Endothelial cell of umbilical vein (primary cell): ENCODE data around the gene TAOK1. TPM values are rescaled to one million over a fixed set of nuclear protein-coding genes. Genes with fewer than 3 reads are reported as not detected.

Source experiments
- BruUV-seq: library from RNA; stranded (reverse); fragments of 400-500 nt; replicated peaks from 2 replicates; lab custom pipeline; 2021; lab: Mats Ljungman, UMichigan
- CTCF ChIA-PET: fragments of 300-600, 350-600 bp; sonication (Branson Sonifier 250); formaldehyde crosslinking; loops from one replicate; lab custom pipeline; 2021; ENCODE audit warnings: antibody characterized with exemption, inconsistent platforms; lab: Charles Lee
- POLR2A ChIA-PET: fragments of 300-600, 350-600 bp; sonication (Branson Sonifier 250); formaldehyde crosslinking; loops from one replicate; lab custom pipeline; 2021; ENCODE audit warnings: antibody characterized with exemption, inconsistent platforms; lab: Charles Lee
- DNase-seq: peaks from one replicate; pipeline ENCODE4 v3.0.0-alpha.2; 2011; ENCODE audit warnings: low read depth, low spot score
- FAIRE-seq: peaks from 2 replicates; lab custom pipeline; 2011; peaks lifted over from hg19 to GRCh38; lab: Jason Lieb, UNC
- H2AFZ ChIP-seq: 2 replicates; pipeline ENCODE4 v1.6.0; 2012; ENCODE audit warnings: low read depth, low read length, control low read depth, inconsistent platforms
- H3K27ac ChIP-seq: 2 replicates; pipeline ENCODE4 v1.5.1; 2011; ENCODE audit warnings: low read depth, mild to moderate bottlenecking, control low read depth, low read length, moderate library complexity; ENCODE audit not compliant: insufficient read depth
- H3K27me3 ChIP-seq, 2 experiments: 2 replicates each; pipeline versions ENCODE4 v1.6.0 to v1.6.1; 2011; ENCODE audit warnings: low read length in 2 of 2, mixed read lengths in 1 of 2; ENCODE audit not compliant: control insufficient read depth in 2 of 2, insufficient read depth in 2 of 2
- H3K36me3 ChIP-seq, 2 experiments: 2 replicates in 1 of 2; 3 replicates in 1 of 2; pipeline ENCODE4 v1.5.1; 2011; ENCODE audit warnings: low read length in 2 of 2, mild to moderate bottlenecking in 1 of 2, moderate library complexity in 1 of 2; ENCODE audit not compliant: control insufficient read depth in 2 of 2, insufficient read depth in 2 of 2; ENCODE audit errors: extremely low read depth in 1 of 2
- H3K4me1 ChIP-seq: 3 replicates; pipeline ENCODE4 v1.5.1; 2011; ENCODE audit warnings: mild to moderate bottlenecking, low read length; ENCODE audit not compliant: control insufficient read depth, insufficient read depth; ENCODE audit errors: extremely low read depth
- H3K4me2 ChIP-seq: 2 replicates; pipeline ENCODE4 v1.6.1; 2011; ENCODE audit warnings: low read length, control low read depth, mixed read lengths; ENCODE audit not compliant: insufficient read depth
- H3K4me3 ChIP-seq, 3 experiments: fragments of 200-600 bp in 1 of 3; sonication (generic), shearing (Covaris generic) in 1 of 3; replicated peaks in 1 of 3; 2 replicates each; pipeline ENCODE4 v1.5.1; 2011 to 2016; ENCODE audit warnings: control low read depth in 3 of 3, low read length in 3 of 3, mild to moderate bottlenecking in 2 of 3, inconsistent platforms in 1 of 3, low read depth in 1 of 3, moderate library complexity in 1 of 3; ENCODE audit not compliant: insufficient read depth in 1 of 3
- H3K79me2 ChIP-seq: 2 replicates; pipeline ENCODE4 v1.6.0; 2012; ENCODE audit warnings: low read length, inconsistent platforms; ENCODE audit not compliant: control insufficient read depth, insufficient read depth
- H3K9ac ChIP-seq: replicated peaks from 2 replicates; pipeline ENCODE3; 2011; ENCODE audit warnings: low read length, control low read depth; ENCODE audit not compliant: insufficient read depth; ENCODE audit errors: extremely low read depth
- H3K9me1 ChIP-seq: replicated peaks from 3 replicates; pipeline ENCODE4 v1.6.0; 2011; ENCODE audit warnings: mild to moderate bottlenecking, low read length; ENCODE audit not compliant: control insufficient read depth, insufficient read depth; ENCODE audit errors: extremely low read depth
- H3K9me3 ChIP-seq: replicated peaks from 2 replicates; pipeline ENCODE4 v1.5.1; 2012; ENCODE audit warnings: low read length, inconsistent platforms; ENCODE audit not compliant: control insufficient read depth, insufficient read depth
- H4K20me1 ChIP-seq: replicated peaks from 2 replicates; pipeline ENCODE3; 2011; ENCODE audit warnings: mild to moderate bottlenecking, low read length; ENCODE audit not compliant: control insufficient read depth, insufficient read depth; ENCODE audit errors: extremely low read depth
- CTCF ChIP-seq, 2 donors: IDR thresholded peaks; 1 replicate in 1 of 2; 2 replicates in 1 of 2; pipeline ENCODE4 v1.5.1; 2011; ENCODE audit warnings: low read length in 2 of 2, mild to moderate bottlenecking in 2 of 2, moderate library complexity in 2 of 2, control low read depth in 1 of 2, inconsistent platforms in 1 of 2, low read depth in 1 of 2; ENCODE audit not compliant: insufficient read depth in 1 of 2; ENCODE audit errors: extremely low read depth in 1 of 2
- EZH2 ChIP-seq: IDR thresholded peaks from 2 replicates; pipeline ENCODE4 v1.6.1; 2012; ENCODE audit warnings: borderline replicate concordance, low read depth, mild to moderate bottlenecking, moderate library complexity, low read length, inconsistent platforms; ENCODE audit not compliant: severe bottlenecking
- FOS ChIP-seq: IDR thresholded peaks from 2 replicates; pipeline ENCODE4 v1.6.1; 2011; ENCODE audit warnings: mild to moderate bottlenecking, low read length, moderate library complexity, borderline replicate concordance; ENCODE audit not compliant: insufficient read depth
- GATA2 ChIP-seq: IDR thresholded peaks from 2 replicates; pipeline ENCODE4 v1.7.0; 2011; ENCODE audit warnings: low read depth, mild to moderate bottlenecking, moderate library complexity, mixed read lengths, low read length; ENCODE audit not compliant: insufficient read length, insufficient read depth
- JUN ChIP-seq: IDR thresholded peaks from 2 replicates; pipeline ENCODE4 v1.6.1; 2011; ENCODE audit warnings: borderline replicate concordance, low read depth; ENCODE audit not compliant: insufficient read length, insufficient read depth
- MYC ChIP-seq: IDR thresholded peaks from one replicate; pipeline ENCODE4 v1.6.1; 2011; ENCODE audit warnings: mild to moderate bottlenecking, low read depth, low read length
- POLR2A ChIP-seq: IDR thresholded peaks from 2 replicates; pipeline ENCODE4 v1.6.1; 2012; ENCODE audit warnings: low read depth, mild to moderate bottlenecking, control low read depth, low read length
- POLR2AphosphoS5 ChIP-seq: IDR thresholded peaks from 2 replicates; pipeline ENCODE4 v1.6.1; 2012; ENCODE audit warnings: low read depth, mild to moderate bottlenecking, control low read depth, low read length, moderate library complexity; ENCODE audit not compliant: insufficient read depth
- dilution Hi-C: fragments of 300-500 bp; cut with MboI; formaldehyde crosslinking; loops from one replicate; pipeline ENCODE4 v1.15.0; 2019; ENCODE audit warnings: low sequenced_read_pairs; ENCODE audit not compliant: extremely low pct_ligation_motif_present
- intact Hi-C: fragments of 100-400 bp; cut with micrococcal nuclease; formaldehyde crosslinking; loops from one replicate; pipeline ENCODE4 v1.10.0; 2022
- polyA plus RNA-seq, 4 experiments: library from polyadenylated mRNA; depleted of rRNA in 3 of 4; stranded (reverse) in 3 of 4; unstranded in 1 of 4; fragments of >200 nt; gene quantifications; 2 replicates each; pipeline versions ENCODE4 v1.2.1 to v1.2.3, GENCODE V29; 2011 to 2012; ENCODE audit warnings: missing spikeins in 1 of 4
- total RNA-seq: library from RNA; stranded (reverse); gene quantifications from 2 replicates; pipeline ENCODE4 v1.2.3, GENCODE V29; 2021
- TF ChIP-seq, protein P1 (sequence below): IDR thresholded peaks from 2 replicates; pipeline ENCODE4 v1.6.1; 2011; ENCODE audit not compliant: insufficient read depth, insufficient read length

Gene TAOK1
- total and polyA plus RNA-seq, 2 donors (not counting 3 experiments of a cell fraction or from before 2014, with no cell fraction given), result 11.0 to 82.2 TPM

- BruUV-seq, result TSS peak; percentile 4
- H4K20me1 ChIP-seq, result no peaks in the 10 kb centered on the region
- peak overlapping the region; percentile 66 for H3K27ac ChIP-seq
- peaks cover 76% of the 10 kb centered on the region for H3K4me1 ChIP-seq
- peaks cover 60% of the 10 kb centered on the region for H3K79me2 ChIP-seq
- ChIA-PET CTCF (interaction anchor here (0.7 to 4.2 kb wide), 9 partner anchors 15 to 505 kb away, joined by 3 to 27 read pairs (median 3); partner anchors contain the start of genes ABHD15 and TP53I13), POLR2A (no interaction called here)
- peak overlapping the region; percentile 66 for H3K4me2 ChIP-seq
- TF ChIP-seq POLR2A (no peak), EZH2 (no peak), GATA2 (no peak), JUN (no peak), MYC (no peak), CTCF (IDR thresholded peaks at IDR 0.05; ENCODE audit: extremely low read depth in 1 of 2, insufficient read depth in 1 of 2, low read depth in 1 of 2, low read length in 2 of 2) (no peak), FOS (no peak), POLR2AphosphoS5 (no peak)
- TF ChIP-seq, protein P1, sequence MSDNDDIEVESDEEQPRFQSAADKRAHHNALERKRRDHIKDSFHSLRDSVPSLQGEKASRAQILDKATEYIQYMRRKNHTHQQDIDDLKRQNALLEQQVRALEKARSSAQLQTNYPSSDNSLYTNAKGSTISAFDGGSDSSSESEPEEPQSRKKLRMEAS, result no peak
- H3K9ac ChIP-seq, result peak overlapping the region; percentile 54
- FAIRE-seq, result peak; percentile 76
- H3K9me3 ChIP-seq, result no peaks in the 10 kb centered on the region
- H3K9me1 ChIP-seq, result no peaks in the 10 kb centered on the region
- dilution Hi-C loops (no loop called here), intact Hi-C loops (loop anchor here (5.0 kb wide), 1 partner anchor 196 kb away; the partner anchor contains the start of gene TAOK1)
- peak overlapping the region; percentile 58 to 69 (median 68) for H3K4me3 ChIP-seq
- peak; percentile 43 for DNase-seq
- no peak overlapping the region for H2AFZ ChIP-seq
- H3K27me3 ChIP-seq, result no peaks in the 10 kb centered on the region
- peaks cover 0 to 4% of the 10 kb centered on the region in 2 experiments for H3K36me3 ChIP-seq
Observed at GRCh38 chr17:29588017-29588561, 197.9 kb downstream of the TAOK1 start.
